HCT116 (cell line): ENCODE data around the gene SLC22A7. TPM values are rescaled to one million over a fixed set of nuclear protein-coding genes. Genes with fewer than 3 reads are reported as not detected.

Experiments
- ATAC-seq: fragments of 200-7000 bp; cut with Tn5 transposase; 2 replicates; pipeline ENCODE4 v1.9.1; 2020; ENCODE audit warnings: mild to moderate bottlenecking, moderate library complexity
- Bru-seq: library from RNA; stranded (reverse); fragments of 400-500 nt; gene quantifications from one replicate; lab custom pipeline; 2021; lab: Mats Ljungman, UMichigan
- BruChase-seq, 2 experiments: library from RNA; stranded (reverse); fragments of 400-500 nt; gene quantifications; one replicate each; lab custom pipeline; 2021; lab: Mats Ljungman, UMichigan
- BruUV-seq: library from RNA; stranded (reverse); fragments of 400-500 nt; replicated peaks from 2 replicates; lab custom pipeline; 2021; lab: Mats Ljungman, UMichigan
- CTCF ChIA-PET: fragments of 300-600 bp; sonication (Branson Sonifier 250); formaldehyde crosslinking; loops from one replicate; lab custom pipeline; 2021; ENCODE audit warnings: antibody characterized with exemption; lab: Charles Lee
- POLR2A ChIA-PET: fragments of 300-600, 350-600 bp; sonication (Branson Sonifier 250); formaldehyde crosslinking; loops from one replicate; lab custom pipeline; 2021; ENCODE audit warnings: antibody characterized with exemption; lab: Charles Lee
- RAD21 ChIA-PET, 2 experiments: fragments of 300-600 bp; sonication (Branson Sonifier 250); formaldehyde crosslinking; loops; one replicate each; lab custom pipeline; 2023; ENCODE audit warnings: low total read pairs in 2 of 2; ENCODE audit not compliant: uncharacterized antibody in 2 of 2, unreplicated experiment in 2 of 2, low non-redundant PET in 1 of 2; lab: Charles Lee
- DNase-seq: peaks from one replicate; pipeline ENCODE4 v3.0.0-alpha.2; 2010; ENCODE audit warnings: low read depth, low spot score
- H2AFZ ChIP-seq: fragments of 200-600 bp; shearing (Covaris generic), sonication (generic); 2 replicates; pipeline ENCODE4 v1.6.1; 2017; ENCODE audit warnings: low read depth, mixed run types, mixed read lengths, antibody characterized with exemption, low read length; ENCODE audit not compliant: poor library complexity, severe bottlenecking
- H3K27ac ChIP-seq: 2 replicates; pipeline ENCODE4 v1.5.1; 2012; ENCODE audit warnings: low read depth, low read length
- H3K27me3 ChIP-seq: fragments of 200-600 bp; sonication (generic); 2 replicates; pipeline ENCODE4 v1.6.1; 2016; ENCODE audit warnings: mixed run types, low read length, mixed read lengths; ENCODE audit not compliant: insufficient read depth
- H3K36me3 ChIP-seq, 2 experiments: fragments of 200-500 bp in 1 of 2; fragments of 200-600 bp in 1 of 2; sonication (Bioruptor generic) in 1 of 2; sonication (generic) in 1 of 2; 2 replicates each; pipeline versions ENCODE4 v1.5.1 to v1.6.1; 2014 to 2016; ENCODE audit warnings: low read length in 2 of 2, inconsistent platforms in 1 of 2, mixed read lengths in 1 of 2, mixed run types in 1 of 2; ENCODE audit not compliant: insufficient read depth in 2 of 2, control insufficient read depth in 1 of 2
- H3K4me1 ChIP-seq, 2 experiments: fragments of 200-600 bp in 1 of 2; sonication (generic) in 1 of 2; 2 replicates each; pipeline versions ENCODE4 v1.5.1 to v1.6.1; 2012 to 2017; ENCODE audit warnings: low read length in 2 of 2, inconsistent platforms in 1 of 2, mild to moderate bottlenecking in 1 of 2, mixed read lengths in 1 of 2, mixed run types in 1 of 2, moderate library complexity in 1 of 2; ENCODE audit not compliant: insufficient read depth in 2 of 2, control insufficient read depth in 1 of 2
- H3K4me2 ChIP-seq: fragments of 200-600 bp; sonication (generic); 2 replicates; pipeline ENCODE4 v1.6.1; 2017; ENCODE audit warnings: mixed run types, low read length, mixed read lengths
- H3K4me3 ChIP-seq, 2 experiments: fragments of 200-600 bp in 1 of 2; sonication (generic) in 1 of 2; replicated peaks in 1 of 2; 2 replicates each; pipeline ENCODE4 v1.5.1; 2011 to 2016; ENCODE audit warnings: low read length in 2 of 2, control low read depth in 1 of 2, low read depth in 1 of 2, mild to moderate bottlenecking in 1 of 2, mixed read lengths in 1 of 2, mixed run types in 1 of 2
- H3K79me2 ChIP-seq: fragments of 200-600 bp; sonication (generic); 2 replicates; pipeline ENCODE4 v1.6.1; 2017; ENCODE audit warnings: mild to moderate bottlenecking, mixed run types, low read length, moderate library complexity, mixed read lengths; ENCODE audit not compliant: insufficient read depth
- H3K9ac ChIP-seq: fragments of 200-600 bp; sonication (generic); 2 replicates; pipeline ENCODE4 v1.6.1; 2016; ENCODE audit warnings: low read length, mixed read lengths
- H3K9me2 ChIP-seq: fragments of 200-600 bp; sonication (generic), shearing (Covaris generic); 2 replicates; pipeline ENCODE4 v1.6.1; 2017; ENCODE audit warnings: mixed run types, mild to moderate bottlenecking, moderate library complexity; ENCODE audit not compliant: insufficient read depth
- H3K9me3 ChIP-seq, 2 experiments: fragments of 200-500 bp in 1 of 2; fragments of 200-600 bp in 1 of 2; sonication (Bioruptor generic) in 1 of 2; sonication (generic) in 1 of 2; 2 replicates each; pipeline ENCODE4 v1.6.1; 2014 to 2017; ENCODE audit warnings: low read length in 2 of 2, mixed read lengths in 2 of 2, inconsistent platforms in 1 of 2, low read depth in 1 of 2, mild to moderate bottlenecking in 1 of 2, mixed run types in 1 of 2, moderate library complexity in 1 of 2; ENCODE audit not compliant: control insufficient read depth in 1 of 2, insufficient read depth in 1 of 2
- H4K20me1 ChIP-seq: fragments of 200-600 bp; sonication (generic), shearing (Covaris generic); 2 replicates; pipeline ENCODE4 v1.6.1; 2017; ENCODE audit warnings: mixed run types, mild to moderate bottlenecking, moderate library complexity; ENCODE audit not compliant: insufficient read depth
- EZH2 ChIP-seq: fragments of 200-600 bp; sonication (generic); IDR thresholded peaks from 2 replicates; pipeline ENCODE4 v1.6.1; 2017; ENCODE audit warnings: antibody characterized with exemption, mixed run types
- FOSL1 ChIP-seq: IDR thresholded peaks from 2 replicates; pipeline ENCODE4 v1.6.1; 2012; ENCODE audit warnings: low read depth
- SP1 ChIP-seq: IDR thresholded peaks from 2 replicates; pipeline ENCODE4 v1.6.1; 2012; ENCODE audit warnings: low read depth
- intact Hi-C: fragments of 100-400 bp; cut with micrococcal nuclease; formaldehyde crosslinking; loops from 2 replicates; pipeline ENCODE4 v1.10.0; 2022
- long read RNA-seq: library from polyadenylated mRNA; unstranded; transcript quantifications from one replicate; pipeline ENCODE4 v2.0.0, GENCODE V29; 2021; ENCODE audit not compliant: unreplicated experiment
- polyA plus RNA-seq: library from polyadenylated mRNA; unstranded; fragments of >200 nt; gene quantifications from 2 replicates; pipeline ENCODE4 v1.2.1, GENCODE V29; 2012; ENCODE audit warnings: missing spikeins
- total RNA-seq: library from RNA; stranded (reverse); gene quantifications from one replicate; pipeline ENCODE4 v1.2.1, GENCODE V29; 2021; ENCODE audit not compliant: unreplicated experiment
- TF ChIP-seq, protein P1 (sequence below): IDR thresholded peaks from 2 replicates; pipeline ENCODE4 v1.6.1; 2012
- TF ChIP-seq, protein P2 (sequence below): IDR thresholded peaks from 2 replicates; pipeline ENCODE4 v1.6.1; 2012; ENCODE audit warnings: low read depth

Gene SLC22A7, protein sequence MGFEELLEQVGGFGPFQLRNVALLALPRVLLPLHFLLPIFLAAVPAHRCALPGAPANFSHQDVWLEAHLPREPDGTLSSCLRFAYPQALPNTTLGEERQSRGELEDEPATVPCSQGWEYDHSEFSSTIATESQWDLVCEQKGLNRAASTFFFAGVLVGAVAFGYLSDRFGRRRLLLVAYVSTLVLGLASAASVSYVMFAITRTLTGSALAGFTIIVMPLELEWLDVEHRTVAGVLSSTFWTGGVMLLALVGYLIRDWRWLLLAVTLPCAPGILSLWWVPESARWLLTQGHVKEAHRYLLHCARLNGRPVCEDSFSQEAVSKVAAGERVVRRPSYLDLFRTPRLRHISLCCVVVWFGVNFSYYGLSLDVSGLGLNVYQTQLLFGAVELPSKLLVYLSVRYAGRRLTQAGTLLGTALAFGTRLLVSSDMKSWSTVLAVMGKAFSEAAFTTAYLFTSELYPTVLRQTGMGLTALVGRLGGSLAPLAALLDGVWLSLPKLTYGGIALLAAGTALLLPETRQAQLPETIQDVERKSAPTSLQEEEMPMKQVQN
- total RNA-seq = not detected
- not detected in 2 replicates for polyA plus RNA-seq
- Bru-seq, nascent RNA = not detected
- BruChase-seq, experiment 1, labeled RNA remaining after a 6-hour chase = not detected
- BruChase-seq, experiment 2, labeled RNA remaining after a 2-hour chase = not detected
- long read RNA-seq = 0 reads

DNA sequence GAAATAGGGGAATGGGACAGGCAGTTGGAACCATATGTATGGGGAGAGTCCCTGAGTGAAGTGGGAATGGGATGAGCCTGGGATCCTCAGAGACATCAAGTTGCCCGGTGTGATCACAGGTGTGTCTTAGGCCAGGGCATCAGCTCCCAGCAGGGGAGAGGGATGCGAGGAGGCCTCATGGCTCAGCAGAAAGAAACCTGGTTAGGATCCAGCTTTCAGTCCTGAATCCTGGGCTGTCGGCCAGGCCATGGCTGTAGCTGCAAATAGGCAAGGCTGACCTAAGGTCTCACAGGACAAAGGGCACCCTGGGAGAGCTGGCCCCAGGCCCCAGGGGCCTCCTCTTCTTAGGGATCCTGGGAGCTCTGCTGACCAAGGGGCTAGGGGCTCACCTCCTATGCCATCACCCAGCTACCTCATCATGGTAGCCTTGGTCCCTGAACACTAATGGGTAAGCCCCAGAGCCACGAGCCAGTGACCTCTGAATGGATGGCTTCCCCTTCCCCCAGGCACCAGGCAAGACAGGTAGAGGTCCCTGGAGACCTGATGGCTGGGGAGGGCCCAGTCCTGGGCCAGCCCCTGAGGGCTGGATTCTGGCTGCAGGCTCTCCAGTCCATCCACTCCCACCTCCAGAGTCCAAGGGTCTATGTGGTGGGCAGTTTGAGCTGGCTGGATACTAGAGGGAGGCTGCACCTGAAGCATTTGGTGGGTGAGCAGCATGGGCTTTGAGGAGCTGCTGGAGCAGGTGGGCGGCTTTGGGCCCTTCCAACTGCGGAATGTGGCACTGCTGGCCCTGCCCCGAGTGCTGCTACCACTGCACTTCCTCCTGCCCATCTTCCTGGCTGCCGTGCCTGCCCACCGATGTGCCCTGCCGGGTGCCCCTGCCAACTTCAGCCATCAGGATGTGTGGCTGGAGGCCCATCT, at the start of gene SLC22A7:
SLC22A7 (plus strand) TSS at position 617 of the 921 bp plus-strand sequence; CDS start at position 716, 99 bp downstream.
- H3K4me3 ChIP-seq = no peak within 1 kb of the TSS
- intact Hi-C loops = no loop called here
- ChIA-PET CTCF (interaction anchor here (1.0 kb wide), 1 partner anchor 11 kb away, joined by 3 read pairs; no protein-coding TSS in a partner anchor), POLR2A (no interaction called here), RAD21 (no interaction called here)
- BruUV-seq = no TSS peak
- H4K20me1 ChIP-seq = no peaks in the 10 kb centered on the region
- H3K9ac ChIP-seq = no peak within 1 kb of the TSS
- no peak within 1 kb of the TSS for H3K4me2 ChIP-seq
- no peaks in the 10 kb centered on the region for H3K9me3 ChIP-seq
- no peaks in the 10 kb centered on the region for H3K9me2 ChIP-seq
- H3K36me3 ChIP-seq = no peaks in the 10 kb centered on the region
- ATAC-seq = no peak
- no peaks in the 10 kb centered on the region for H3K79me2 ChIP-seq
- DNase-seq = no peak
- TF ChIP-seq FOSL1 (no peak), EZH2 (no peak), SP1 (no peak)
- TF ChIP-seq, protein P1, sequence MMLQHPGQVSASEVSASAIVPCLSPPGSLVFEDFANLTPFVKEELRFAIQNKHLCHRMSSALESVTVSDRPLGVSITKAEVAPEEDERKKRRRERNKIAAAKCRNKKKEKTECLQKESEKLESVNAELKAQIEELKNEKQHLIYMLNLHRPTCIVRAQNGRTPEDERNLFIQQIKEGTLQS = no peak
- TF ChIP-seq, protein P2, sequence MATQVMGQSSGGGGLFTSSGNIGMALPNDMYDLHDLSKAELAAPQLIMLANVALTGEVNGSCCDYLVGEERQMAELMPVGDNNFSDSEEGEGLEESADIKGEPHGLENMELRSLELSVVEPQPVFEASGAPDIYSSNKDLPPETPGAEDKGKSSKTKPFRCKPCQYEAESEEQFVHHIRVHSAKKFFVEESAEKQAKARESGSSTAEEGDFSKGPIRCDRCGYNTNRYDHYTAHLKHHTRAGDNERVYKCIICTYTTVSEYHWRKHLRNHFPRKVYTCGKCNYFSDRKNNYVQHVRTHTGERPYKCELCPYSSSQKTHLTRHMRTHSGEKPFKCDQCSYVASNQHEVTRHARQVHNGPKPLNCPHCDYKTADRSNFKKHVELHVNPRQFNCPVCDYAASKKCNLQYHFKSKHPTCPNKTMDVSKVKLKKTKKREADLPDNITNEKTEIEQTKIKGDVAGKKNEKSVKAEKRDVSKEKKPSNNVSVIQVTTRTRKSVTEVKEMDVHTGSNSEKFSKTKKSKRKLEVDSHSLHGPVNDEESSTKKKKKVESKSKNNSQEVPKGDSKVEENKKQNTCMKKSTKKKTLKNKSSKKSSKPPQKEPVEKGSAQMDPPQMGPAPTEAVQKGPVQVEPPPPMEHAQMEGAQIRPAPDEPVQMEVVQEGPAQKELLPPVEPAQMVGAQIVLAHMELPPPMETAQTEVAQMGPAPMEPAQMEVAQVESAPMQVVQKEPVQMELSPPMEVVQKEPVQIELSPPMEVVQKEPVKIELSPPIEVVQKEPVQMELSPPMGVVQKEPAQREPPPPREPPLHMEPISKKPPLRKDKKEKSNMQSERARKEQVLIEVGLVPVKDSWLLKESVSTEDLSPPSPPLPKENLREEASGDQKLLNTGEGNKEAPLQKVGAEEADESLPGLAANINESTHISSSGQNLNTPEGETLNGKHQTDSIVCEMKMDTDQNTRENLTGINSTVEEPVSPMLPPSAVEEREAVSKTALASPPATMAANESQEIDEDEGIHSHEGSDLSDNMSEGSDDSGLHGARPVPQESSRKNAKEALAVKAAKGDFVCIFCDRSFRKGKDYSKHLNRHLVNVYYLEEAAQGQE = no peak
- no peaks in the 10 kb centered on the region for H3K4me1 ChIP-seq
- H3K27ac ChIP-seq = no peak within 1 kb of the TSS
- H2AFZ ChIP-seq = no peak within 1 kb of the TSS
- no peaks in the 10 kb centered on the region for H3K27me3 ChIP-seq
